ENCODE data around the gene DHFR. TPM values are rescaled to one million over a fixed set of nuclear protein-coding genes. Genes with fewer than 3 reads are reported as not detected.
A peak's percentile ranks its signal among the peaks of the same experiment; 100 is the strongest.

Gene DHFR
- total RNA-seq, 1 donor from 2014 or later, result 9.0 TPM

- ATAC-seq (no peak), DNase-seq (no peak)
- H3K27me3 ChIP-seq, result no peaks in the 10 kb centered on the region
- no peak overlapping the region for H3K27ac ChIP-seq
- H3K9me3 ChIP-seq, result no peaks in the 10 kb centered on the region
- no peak for TF ChIP-seq CTCF (IDR thresholded peaks at IDR 0.05)
- no peaks in the 10 kb centered on the region for H3K4me1 ChIP-seq
- H3K36me3 ChIP-seq, result no peaks in the 10 kb centered on the region
- no peak overlapping the region for H3K4me3 ChIP-seq
- intact Hi-C loops (cut with DNase I), result no loop called here
Measured at GRCh38 chr5:80600943-80601693, 53.7 kb downstream of the DHFR start.

- DNase-seq, result no peak
- ATAC-seq, result no peak
Measured at GRCh38 chr5:80597500-80597899, 57.3 kb downstream of the DHFR start.

GRCh38 chr5:80594810-80595209 is 60.0 kb downstream of the DHFR start:
- Histone ChIP-seq H3K4me1 (no peaks in the 10 kb centered on the region), H3K27ac (no peak overlapping the region), H3K36me3 (no peaks in the 10 kb centered on the region), H3K27me3 (no peaks in the 10 kb centered on the region), H3K9me3 (no peaks in the 10 kb centered on the region), H3K4me3 (no peak overlapping the region)
- DNase-seq (no peak), ATAC-seq (no peak)
- intact Hi-C loops (cut with DNase I), result no loop called here
- no peak for TF ChIP-seq CTCF (IDR thresholded peaks at IDR 0.05)

More at GRCh38 chr5:80597500-80597899, 57.3 kb downstream of the DHFR start:
- no peaks in the 10 kb centered on the region for H3K4me1 ChIP-seq
- no peak for TF ChIP-seq CTCF (IDR thresholded peaks at IDR 0.05)
- no peaks in the 10 kb centered on the region for H3K36me3 ChIP-seq
- no peak overlapping the region for H3K4me3 ChIP-seq
- no peak overlapping the region for H3K27ac ChIP-seq
- H3K27me3 ChIP-seq, result no peaks in the 10 kb centered on the region
- H3K9me3 ChIP-seq, result no peaks in the 10 kb centered on the region
- intact Hi-C loops (cut with DNase I), result no loop called here

DNA sequence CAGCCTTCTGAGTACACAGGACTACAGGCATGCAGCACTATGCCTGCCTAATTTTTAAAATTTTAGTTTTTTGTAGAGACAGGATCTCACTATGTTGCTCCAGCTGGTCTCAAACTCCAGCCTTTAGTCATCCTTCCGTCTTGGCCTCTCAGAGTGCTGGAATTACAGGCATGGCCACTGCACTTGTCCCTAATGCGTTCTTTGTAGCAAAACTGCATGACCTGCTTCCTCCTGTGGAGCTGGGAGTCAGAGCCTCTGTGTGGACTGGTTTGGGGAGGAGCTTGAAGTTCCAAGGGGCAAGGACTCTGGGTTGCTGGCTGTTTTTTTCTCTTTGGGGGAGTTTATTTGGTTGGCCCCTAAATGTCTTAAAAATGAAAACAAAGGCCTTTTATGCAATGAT is 62.0 kb downstream of the DHFR start:
- Histone ChIP-seq H3K27ac (no peak overlapping the region), H3K4me3 (no peak overlapping the region), H3K27me3 (no peaks in the 10 kb centered on the region), H3K9me3 (no peaks in the 10 kb centered on the region), H3K4me1 (no peaks in the 10 kb centered on the region), H3K36me3 (no peaks in the 10 kb centered on the region)
- intact Hi-C loops (cut with DNase I), result no loop called here
- DNase-seq (no peak), ATAC-seq (peak; percentile 45)
- no peak for TF ChIP-seq CTCF (IDR thresholded peaks at IDR 0.05)

GRCh38 chr5:80592105-80592504 is 62.7 kb downstream of the DHFR start:
- H3K27me3 ChIP-seq, result no peaks in the 10 kb centered on the region
- no peaks in the 10 kb centered on the region for H3K4me1 ChIP-seq
- H3K36me3 ChIP-seq, result no peaks in the 10 kb centered on the region
- H3K9me3 ChIP-seq, result no peaks in the 10 kb centered on the region
- no peak overlapping the region for H3K27ac ChIP-seq
- no peak overlapping the region for H3K4me3 ChIP-seq
- intact Hi-C loops (cut with DNase I), result no loop called here
- DNase-seq (no peak), ATAC-seq (peak; percentile 73)
- TF ChIP-seq CTCF (IDR thresholded peaks at IDR 0.05), result no peak
